ENCODE data around the gene RAB5B. TPM values are rescaled to one million over a fixed set of nuclear protein-coding genes. Genes with fewer than 3 reads are reported as not detected.
A peak's percentile ranks its signal among the peaks of the same experiment; 100 is the strongest.
"Not testable (repeated sequence)": the region's sequence is repeated elsewhere in the genome, so short reads cannot be mapped to it uniquely, and the experiment has no call there.

RAB5B gene
- total RNA-seq, 1 experiment from 2014 or later: 44.5 TPM

DNA sequence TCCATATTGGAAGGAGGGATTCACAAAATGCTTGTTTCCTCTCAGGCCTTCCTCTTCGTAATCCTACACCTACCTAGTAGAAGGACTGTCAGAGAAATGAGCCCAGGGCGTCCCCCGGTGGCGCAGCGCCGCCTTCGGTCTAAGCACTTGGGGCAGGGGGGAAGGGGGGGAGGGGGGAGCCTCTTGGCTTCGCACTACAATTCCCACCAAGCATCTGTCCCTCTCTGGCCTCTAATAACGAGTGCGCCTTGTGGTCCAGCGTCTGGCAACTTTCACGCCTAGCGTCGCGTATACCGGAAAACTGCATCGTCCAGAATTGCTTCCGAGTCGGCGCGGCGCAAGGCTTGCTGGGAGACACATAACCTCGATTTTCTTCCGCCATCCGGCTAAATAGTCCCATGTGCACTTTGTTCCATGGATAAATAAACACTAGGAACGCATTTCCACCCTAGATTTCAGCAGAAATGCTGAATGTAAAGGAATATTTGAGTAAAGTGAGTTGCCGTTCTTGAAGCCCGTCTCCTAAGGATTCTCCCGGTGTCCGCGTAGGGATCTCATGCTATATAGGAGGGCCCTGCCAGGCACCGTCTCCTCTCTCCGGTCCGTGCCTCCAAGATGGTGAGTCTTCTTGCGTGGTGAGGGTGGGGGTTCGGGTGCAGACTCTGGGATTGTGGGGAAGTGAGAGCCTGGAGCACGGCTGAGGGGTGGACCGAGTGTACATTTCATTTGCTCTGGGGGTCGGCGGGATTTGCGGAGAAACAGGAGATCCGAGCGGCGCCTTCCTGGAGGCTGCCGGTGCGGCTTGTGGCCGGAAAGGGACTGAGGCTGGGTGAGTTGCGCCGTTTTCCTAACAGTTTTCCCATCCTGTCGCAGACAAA is 67.9 kb downstream of the RAB5B start, which contains the start of gene RPS26 (continued):
- TF ChIP-seq, protein P1, sequence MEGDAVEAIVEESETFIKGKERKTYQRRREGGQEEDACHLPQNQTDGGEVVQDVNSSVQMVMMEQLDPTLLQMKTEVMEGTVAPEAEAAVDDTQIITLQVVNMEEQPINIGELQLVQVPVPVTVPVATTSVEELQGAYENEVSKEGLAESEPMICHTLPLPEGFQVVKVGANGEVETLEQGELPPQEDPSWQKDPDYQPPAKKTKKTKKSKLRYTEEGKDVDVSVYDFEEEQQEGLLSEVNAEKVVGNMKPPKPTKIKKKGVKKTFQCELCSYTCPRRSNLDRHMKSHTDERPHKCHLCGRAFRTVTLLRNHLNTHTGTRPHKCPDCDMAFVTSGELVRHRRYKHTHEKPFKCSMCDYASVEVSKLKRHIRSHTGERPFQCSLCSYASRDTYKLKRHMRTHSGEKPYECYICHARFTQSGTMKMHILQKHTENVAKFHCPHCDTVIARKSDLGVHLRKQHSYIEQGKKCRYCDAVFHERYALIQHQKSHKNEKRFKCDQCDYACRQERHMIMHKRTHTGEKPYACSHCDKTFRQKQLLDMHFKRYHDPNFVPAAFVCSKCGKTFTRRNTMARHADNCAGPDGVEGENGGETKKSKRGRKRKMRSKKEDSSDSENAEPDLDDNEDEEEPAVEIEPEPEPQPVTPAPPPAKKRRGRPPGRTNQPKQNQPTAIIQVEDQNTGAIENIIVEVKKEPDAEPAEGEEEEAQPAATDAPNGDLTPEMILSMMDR (IDR thresholded peaks at IDR 0.05 in 2 of 3, conservative IDR thresholded peaks at IDR 0.05 in 1 of 3; ENCODE audit: borderline replicate concordance in 1 of 3, insufficient read depth in 1 of 3, low read depth in 2 of 3, low read length in 2 of 3): peak; percentile 39 to 75 (median 42)
- TF ChIP-seq, protein P2, sequence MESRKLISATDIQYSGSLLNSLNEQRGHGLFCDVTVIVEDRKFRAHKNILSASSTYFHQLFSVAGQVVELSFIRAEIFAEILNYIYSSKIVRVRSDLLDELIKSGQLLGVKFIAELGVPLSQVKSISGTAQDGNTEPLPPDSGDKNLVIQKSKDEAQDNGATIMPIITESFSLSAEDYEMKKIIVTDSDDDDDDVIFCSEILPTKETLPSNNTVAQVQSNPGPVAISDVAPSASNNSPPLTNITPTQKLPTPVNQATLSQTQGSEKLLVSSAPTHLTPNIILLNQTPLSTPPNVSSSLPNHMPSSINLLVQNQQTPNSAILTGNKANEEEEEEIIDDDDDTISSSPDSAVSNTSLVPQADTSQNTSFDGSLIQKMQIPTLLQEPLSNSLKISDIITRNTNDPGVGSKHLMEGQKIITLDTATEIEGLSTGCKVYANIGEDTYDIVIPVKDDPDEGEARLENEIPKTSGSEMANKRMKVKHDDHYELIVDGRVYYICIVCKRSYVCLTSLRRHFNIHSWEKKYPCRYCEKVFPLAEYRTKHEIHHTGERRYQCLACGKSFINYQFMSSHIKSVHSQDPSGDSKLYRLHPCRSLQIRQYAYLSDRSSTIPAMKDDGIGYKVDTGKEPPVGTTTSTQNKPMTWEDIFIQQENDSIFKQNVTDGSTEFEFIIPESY (IDR thresholded peaks at IDR 0.05; ENCODE audit: extremely low read depth, insufficient replicate concordance, low read length): no peak
- TF ChIP-seq POLR2A (IDR thresholded peaks at IDR 0.05; ENCODE audit: borderline replicate concordance, extremely low read depth, insufficient read depth, insufficient read length) (peak; percentile 99), ELF1 (IDR thresholded peaks at IDR 0.05; ENCODE audit: borderline replicate concordance, low read depth) (peak; percentile 82; the same call in 1 of the 2 replicates), CBX3 (IDR thresholded peaks at IDR 0.05; ENCODE audit: low read depth) (peak; percentile 75)

DNA sequence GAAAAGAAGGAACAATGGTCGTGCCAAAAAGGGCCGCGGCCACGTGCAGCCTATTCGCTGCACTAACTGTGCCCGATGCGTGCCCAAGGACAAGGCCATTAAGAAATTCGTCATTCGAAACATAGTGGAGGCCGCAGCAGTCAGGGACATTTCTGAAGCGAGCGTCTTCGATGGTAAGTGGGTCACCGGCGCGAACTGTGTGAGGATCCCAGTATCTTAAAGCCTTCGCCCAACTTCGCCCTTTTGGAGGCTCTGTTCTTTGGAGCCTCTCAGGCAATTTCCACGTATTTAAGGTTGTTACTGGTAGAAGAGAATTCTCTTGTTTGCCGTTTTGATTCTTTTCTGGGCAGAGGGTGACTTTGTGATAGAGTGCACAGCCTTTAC is 68.5 kb downstream of the RAB5B start:
- Histone ChIP-seq H3K4me2 (ENCODE audit: low read length) (peak overlapping the region; percentile 92), H3K79me2 (ENCODE audit: insufficient read depth, low read length) (peaks cover 23% of the 10 kb centered on the region), H3K27ac (ENCODE audit: low read depth, low read length) (peak overlapping the region; percentile 86), H3K4me3 (replicated peaks in 1 of 2; ENCODE audit: low read depth in 1 of 2, low read length in 2 of 2) (peak overlapping the region; percentile 90 to 99), H3K36me3 (ENCODE audit: control insufficient read depth in 1 of 2, insufficient read depth in 2 of 2, low read length in 2 of 2) (peaks cover 14 to 31% of the 10 kb centered on the region in 2 experiments; a peak in 3 of 4 replicates), H3K9ac (ENCODE audit: low read length) (peak overlapping the region; percentile 79), H3K4me1 (ENCODE audit: control insufficient read depth in 1 of 2, insufficient read depth in 2 of 2, low read length in 2 of 2) (peaks cover 16 to 44% of the 10 kb centered on the region in 2 experiments), H4K20me1 (ENCODE audit: insufficient read depth) (peaks cover 14% of the 10 kb centered on the region; the same call in 1 of the 2 replicates)
- H3K9me2 ChIP-seq (ENCODE audit: insufficient read depth); POLR2A ChIA-PET; H3K27me3 ChIP-seq (ENCODE audit: insufficient read depth, low read length); ATAC-seq; CTCF ChIA-PET; H3K9me3 ChIP-seq (ENCODE audit: control insufficient read depth in 1 of 2, insufficient read depth in 1 of 2, low read depth in 1 of 2, low read length in 2 of 2); RAD21 ChIA-PET (ENCODE audit: low non-redundant PET in 1 of 2, low total read pairs in 2 of 2, uncharacterized antibody in 2 of 2, unreplicated experiment in 2 of 2); DNase-seq (ENCODE audit: low read depth, low spot score); H2AFZ ChIP-seq (ENCODE audit: low read depth, low read length, poor library complexity, severe bottlenecking): not testable (repeated sequence)
- BruUV-seq (replicated peaks): TSS peak; percentile 83
- peak; percentile 15; the same call in 1 of the 2 replicates for TF ChIP-seq ZFX (IDR thresholded peaks at IDR 0.05)
- intact Hi-C loops (cut with micrococcal nuclease): loop anchor here (5.0 kb wide), 1 partner anchor 110 kb away; the partner anchor contains the start of gene DGKA
